ENCODE data around the gene KCNMA1.

Gene KCNMA1

DNA sequence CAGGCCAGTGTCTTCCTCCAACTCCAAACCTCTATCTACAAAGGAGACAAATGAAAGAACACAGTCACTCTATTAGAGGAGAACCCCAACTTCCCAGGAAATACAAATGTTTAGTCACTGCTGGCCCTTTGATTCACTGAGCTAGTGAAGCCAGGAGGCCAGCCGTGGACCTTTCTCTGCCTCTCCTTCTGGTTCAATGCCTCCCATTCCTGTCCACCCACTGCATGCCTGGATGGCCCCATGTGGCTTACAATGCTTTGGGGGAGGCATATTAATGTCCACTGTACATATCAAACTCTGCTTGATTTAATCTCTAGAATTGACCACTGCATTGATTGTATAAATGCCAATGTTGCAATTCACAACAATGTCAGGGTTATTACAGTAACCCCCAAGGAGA lies 687.3 kb downstream of the KCNMA1 start:
- no peaks in the 10 kb centered on the region for H4K20me1 ChIP-seq (ENCODE audit: low read depth, low read length)
- no peak overlapping the region for H2AFZ ChIP-seq (ENCODE audit: low read depth, low read length, severe bottlenecking)
- H3K9ac ChIP-seq (ENCODE audit: low read length): no peak overlapping the region
- no peak overlapping the region for H3K27ac ChIP-seq (ENCODE audit: low read depth, low read length)
- no peak overlapping the region for H3K4me3 ChIP-seq (ENCODE audit: insufficient read depth, low read length, poor library complexity, severe bottlenecking)
- no peaks in the 10 kb centered on the region for H3K27me3 ChIP-seq (ENCODE audit: low read length)
- H3K9me2 ChIP-seq (replicated peaks; ENCODE audit: insufficient read depth, low read length): no peaks in the 10 kb centered on the region
- no peaks in the 10 kb centered on the region for H3K79me2 ChIP-seq (ENCODE audit: insufficient read depth, low read length)
- TF ChIP-seq, protein P1, sequence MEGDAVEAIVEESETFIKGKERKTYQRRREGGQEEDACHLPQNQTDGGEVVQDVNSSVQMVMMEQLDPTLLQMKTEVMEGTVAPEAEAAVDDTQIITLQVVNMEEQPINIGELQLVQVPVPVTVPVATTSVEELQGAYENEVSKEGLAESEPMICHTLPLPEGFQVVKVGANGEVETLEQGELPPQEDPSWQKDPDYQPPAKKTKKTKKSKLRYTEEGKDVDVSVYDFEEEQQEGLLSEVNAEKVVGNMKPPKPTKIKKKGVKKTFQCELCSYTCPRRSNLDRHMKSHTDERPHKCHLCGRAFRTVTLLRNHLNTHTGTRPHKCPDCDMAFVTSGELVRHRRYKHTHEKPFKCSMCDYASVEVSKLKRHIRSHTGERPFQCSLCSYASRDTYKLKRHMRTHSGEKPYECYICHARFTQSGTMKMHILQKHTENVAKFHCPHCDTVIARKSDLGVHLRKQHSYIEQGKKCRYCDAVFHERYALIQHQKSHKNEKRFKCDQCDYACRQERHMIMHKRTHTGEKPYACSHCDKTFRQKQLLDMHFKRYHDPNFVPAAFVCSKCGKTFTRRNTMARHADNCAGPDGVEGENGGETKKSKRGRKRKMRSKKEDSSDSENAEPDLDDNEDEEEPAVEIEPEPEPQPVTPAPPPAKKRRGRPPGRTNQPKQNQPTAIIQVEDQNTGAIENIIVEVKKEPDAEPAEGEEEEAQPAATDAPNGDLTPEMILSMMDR (IDR thresholded peaks at IDR 0.05; ENCODE audit: insufficient read depth, low read length, poor library complexity, severe bottlenecking): no peak
- TF ChIP-seq EZH2phosphoT487 (conservative IDR thresholded peaks at IDR 0.05; ENCODE audit: low read length): no peak
- no peaks in the 10 kb centered on the region for H3K9me3 ChIP-seq (ENCODE audit: insufficient read depth, low read length)
- no peaks in the 10 kb centered on the region for H3F3A ChIP-seq (ENCODE audit: insufficient read depth)
- H3K36me3 ChIP-seq (ENCODE audit: low read length): no peaks in the 10 kb centered on the region
- H3K4me2 ChIP-seq (ENCODE audit: low read depth, low read length, poor library complexity, severe bottlenecking): no peak overlapping the region

DNA sequence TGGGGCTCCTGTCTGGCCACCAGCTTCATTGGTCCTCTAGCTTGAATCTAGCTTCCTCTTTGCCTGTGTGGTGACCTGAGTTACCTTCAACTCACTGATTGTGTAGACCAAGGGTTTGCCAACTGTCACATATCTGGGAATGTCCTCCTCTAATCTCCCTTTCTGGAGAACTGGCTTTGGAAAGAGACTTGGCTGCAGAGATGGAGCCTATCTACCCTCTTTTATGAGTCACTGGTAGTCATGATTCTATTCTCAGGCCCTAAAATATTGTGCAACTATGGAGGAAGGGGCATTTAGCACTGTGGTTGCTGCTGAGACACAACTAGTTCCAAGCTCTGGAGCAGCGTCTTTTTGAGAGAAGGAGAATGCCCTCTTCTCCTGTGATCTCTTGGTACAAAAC lies 691.3 kb downstream of the KCNMA1 start:
- Histone ChIP-seq H3K4me2 (ENCODE audit: low read depth, low read length, poor library complexity, severe bottlenecking) (no peak overlapping the region), H3K79me2 (ENCODE audit: insufficient read depth, low read length) (no peaks in the 10 kb centered on the region), H2AFZ (ENCODE audit: low read depth, low read length, severe bottlenecking) (no peak overlapping the region)

DNA sequence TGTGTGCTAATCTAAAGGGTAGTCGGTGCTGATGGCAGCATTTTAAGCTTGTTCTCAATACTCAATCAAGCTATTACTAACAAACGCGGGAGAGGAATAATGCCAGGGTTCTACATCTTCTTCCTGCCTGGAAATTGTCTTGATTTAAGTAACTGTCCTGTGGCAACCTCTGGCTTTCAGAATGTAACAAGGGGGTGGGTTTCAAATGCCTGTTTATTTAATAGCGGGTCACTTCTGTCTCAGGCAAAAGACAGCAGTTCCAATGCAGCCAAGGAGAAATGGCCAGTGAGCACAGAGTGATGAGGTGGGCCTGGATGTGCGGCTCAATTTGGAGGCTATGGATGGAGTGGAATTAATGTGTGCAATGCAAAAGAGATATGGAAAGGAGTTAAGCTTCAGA lies 692.4 kb downstream of the KCNMA1 start:
- Histone ChIP-seq H3F3A (ENCODE audit: insufficient read depth) (no peaks in the 10 kb centered on the region), H3K9me3 (ENCODE audit: insufficient read depth, low read length) (no peaks in the 10 kb centered on the region), H3K4me2 (ENCODE audit: low read depth, low read length, poor library complexity, severe bottlenecking) (no peak overlapping the region), H3K27ac (ENCODE audit: low read depth, low read length) (no peak overlapping the region), H3K27me3 (ENCODE audit: low read length) (no peaks in the 10 kb centered on the region), H2AFZ (ENCODE audit: low read depth, low read length, severe bottlenecking) (no peak overlapping the region), H3K4me3 (ENCODE audit: insufficient read depth, low read length, poor library complexity, severe bottlenecking) (no peak overlapping the region), H4K20me1 (ENCODE audit: low read depth, low read length) (no peaks in the 10 kb centered on the region), H3K9me2 (replicated peaks; ENCODE audit: insufficient read depth, low read length) (no peaks in the 10 kb centered on the region), H3K9ac (ENCODE audit: low read length) (no peak overlapping the region), H3K36me3 (ENCODE audit: low read length) (no peaks in the 10 kb centered on the region), H3K79me2 (ENCODE audit: insufficient read depth, low read length) (no peaks in the 10 kb centered on the region)
- TF ChIP-seq EZH2phosphoT487 (conservative IDR thresholded peaks at IDR 0.05; ENCODE audit: low read length): no peak
- TF ChIP-seq, protein P1 (IDR thresholded peaks at IDR 0.05; ENCODE audit: insufficient read depth, low read length, poor library complexity, severe bottlenecking): no peak

More for the DNA sequence above, 691.3 kb downstream of the KCNMA1 start:
- Histone ChIP-seq H3F3A (ENCODE audit: insufficient read depth) (no peaks in the 10 kb centered on the region), H3K9ac (ENCODE audit: low read length) (no peak overlapping the region), H3K9me3 (ENCODE audit: insufficient read depth, low read length) (no peaks in the 10 kb centered on the region), H4K20me1 (ENCODE audit: low read depth, low read length) (no peaks in the 10 kb centered on the region), H3K4me3 (ENCODE audit: insufficient read depth, low read length, poor library complexity, severe bottlenecking) (no peak overlapping the region), H3K27ac (ENCODE audit: low read depth, low read length) (no peak overlapping the region), H3K27me3 (ENCODE audit: low read length) (no peaks in the 10 kb centered on the region), H3K9me2 (replicated peaks; ENCODE audit: insufficient read depth, low read length) (no peaks in the 10 kb centered on the region), H3K36me3 (ENCODE audit: low read length) (no peaks in the 10 kb centered on the region)
- TF ChIP-seq, protein P1 (IDR thresholded peaks at IDR 0.05; ENCODE audit: insufficient read depth, low read length, poor library complexity, severe bottlenecking): no peak
- no peak for TF ChIP-seq EZH2phosphoT487 (conservative IDR thresholded peaks at IDR 0.05; ENCODE audit: low read length)

All from SU-DHL-6 (cell line).